ENCODE data around the gene PPP2R5C. TPM values are rescaled to one million over a fixed set of nuclear protein-coding genes. Genes with fewer than 3 reads are reported as not detected.

PPP2R5C gene
- total RNA-seq, 1 experiment from 2014 or later: 96.1 TPM

- Histone ChIP-seq H3K4me3 (ENCODE audit: low read length) (no peak overlapping the region), H3K36me3 (ENCODE audit: low read depth, low read length) (no peaks in the 10 kb centered on the region), H3K4me1 (ENCODE audit: insufficient read depth, low read length) (peaks cover 14% of the 10 kb centered on the region), H3K79me2 (ENCODE audit: low read length) (no peaks in the 10 kb centered on the region), H3K27ac (ENCODE audit: low read length) (no peak overlapping the region), H3K9me2 (replicated peaks; ENCODE audit: low read length) (no peaks in the 10 kb centered on the region), H3K27me3 (ENCODE audit: low read length) (no peaks in the 10 kb centered on the region), H3K4me2 (ENCODE audit: low read length) (no peak overlapping the region), H3K9ac (ENCODE audit: low read length) (no peak overlapping the region), H2AFZ (ENCODE audit: low read length) (no peak overlapping the region), H3F3A (ENCODE audit: low read length, unreplicated experiment) (no peaks in the 10 kb centered on the region), H4K20me1 (ENCODE audit: low read length) (no peaks in the 10 kb centered on the region), H3K9me3 (ENCODE audit: low read length) (no peaks in the 10 kb centered on the region)
- ChIA-PET POLR2A (ENCODE audit: unreplicated experiment) (interaction anchor here (0.6 kb wide), 1 partner anchor 144 kb away, joined by 4 read pairs; no protein-coding TSS in a partner anchor), CTCF (no interaction called here)
- no peak for ATAC-seq
- intact Hi-C loops (cut with micrococcal nuclease): no loop called here
- no peak for TF ChIP-seq EZH2phosphoT487 (IDR thresholded peaks at IDR 0.05; ENCODE audit: borderline replicate concordance, low read length)
- TF ChIP-seq EZH2 (IDR thresholded peaks at IDR 0.05; ENCODE audit: low read length, unreplicated experiment): no peak
- no peak for TF ChIP-seq CTCF (conservative IDR thresholded peaks at IDR 0.05; ENCODE audit: low read depth, low read length)
- no peak for DNase-seq
- BruUV-seq (replicated peaks): no TSS peak
Observed at GRCh38 chr14:101957406-101958234, 196.1 kb downstream of the PPP2R5C start.

- no peaks in the 10 kb centered on the region for H4K20me1 ChIP-seq (ENCODE audit: low read length)
- H3F3A ChIP-seq (ENCODE audit: low read length, unreplicated experiment): no peaks in the 10 kb centered on the region
- peaks cover 20% of the 10 kb centered on the region for H3K4me1 ChIP-seq (ENCODE audit: insufficient read depth, low read length)
- H3K9me3 ChIP-seq (ENCODE audit: low read length): no peaks in the 10 kb centered on the region
- no TSS peak for BruUV-seq (replicated peaks)
- CTCF ChIA-PET: interaction anchor here (0.7 kb wide), 1 partner anchor 36 kb away, joined by 8 read pairs; no protein-coding TSS in a partner anchor
- H3K27ac ChIP-seq (ENCODE audit: low read length): no peak overlapping the region
- DNase-seq (no peak), ATAC-seq (no peak)
- H3K4me3 ChIP-seq (ENCODE audit: low read length): no peak overlapping the region
- TF ChIP-seq EZH2phosphoT487 (IDR thresholded peaks at IDR 0.05; ENCODE audit: borderline replicate concordance, low read length): no peak
- TF ChIP-seq CTCF (conservative IDR thresholded peaks at IDR 0.05; ENCODE audit: low read depth, low read length): no peak
- TF ChIP-seq EZH2 (IDR thresholded peaks at IDR 0.05; ENCODE audit: low read length, unreplicated experiment): no peak
- no peak overlapping the region for H3K9ac ChIP-seq (ENCODE audit: low read length)
- H3K9me2 ChIP-seq (replicated peaks; ENCODE audit: low read length): no peaks in the 10 kb centered on the region
- H3K36me3 ChIP-seq (ENCODE audit: low read depth, low read length): no peaks in the 10 kb centered on the region
- H3K27me3 ChIP-seq (ENCODE audit: low read length): no peaks in the 10 kb centered on the region
- no peaks in the 10 kb centered on the region for H3K79me2 ChIP-seq (ENCODE audit: low read length)
- no peak overlapping the region for H3K4me2 ChIP-seq (ENCODE audit: low read length)
- H2AFZ ChIP-seq (ENCODE audit: low read length): no peak overlapping the region
- POLR2A ChIA-PET (ENCODE audit: unreplicated experiment): no interaction called here
- intact Hi-C loops (cut with micrococcal nuclease): no loop called here
Observed at GRCh38 chr14:101958418-101959180, 197.1 kb downstream of the PPP2R5C start.
